ENCODE data around the gene ZFP36L1. TPM values are rescaled to one million over a fixed set of nuclear protein-coding genes. Genes with fewer than 3 reads are reported as not detected.

ZFP36L1 gene
- total and polyA plus RNA-seq, 8 donors, result 63.7 to 310 (median 175) TPM

DNA sequence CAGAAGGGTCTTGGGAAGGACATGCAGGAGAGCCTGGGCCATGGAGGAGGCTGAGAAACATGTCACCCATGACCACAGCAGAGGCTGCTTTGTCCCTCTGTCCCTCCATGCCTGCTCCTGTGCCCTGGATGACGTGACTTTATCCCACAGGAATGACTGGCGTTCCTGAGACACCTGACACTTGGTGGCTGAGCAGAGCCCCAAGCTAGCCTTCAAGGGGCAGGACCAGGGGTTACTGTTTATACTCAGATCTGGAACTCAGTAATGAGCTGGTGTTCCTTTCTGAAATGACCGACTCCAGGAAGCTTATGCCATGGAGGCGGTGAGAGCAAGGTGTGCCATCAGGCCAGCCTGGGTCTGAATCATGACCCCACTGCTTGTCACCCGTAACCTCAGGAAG lies 44.2 kb downstream of the ZFP36L1 start:
- ATAC-seq (no peak), DNase-seq (no peak), FAIRE-seq (no peak)
- no peaks in the 10 kb centered on the region for H3K9me3 ChIP-seq
- no peaks in the 10 kb centered on the region for H3K27me3 ChIP-seq
- 90 to 95% methylated on average over 5 of the region's 5 CpGs for WGBS, 2 donors
- TF ChIP-seq, protein P1, sequence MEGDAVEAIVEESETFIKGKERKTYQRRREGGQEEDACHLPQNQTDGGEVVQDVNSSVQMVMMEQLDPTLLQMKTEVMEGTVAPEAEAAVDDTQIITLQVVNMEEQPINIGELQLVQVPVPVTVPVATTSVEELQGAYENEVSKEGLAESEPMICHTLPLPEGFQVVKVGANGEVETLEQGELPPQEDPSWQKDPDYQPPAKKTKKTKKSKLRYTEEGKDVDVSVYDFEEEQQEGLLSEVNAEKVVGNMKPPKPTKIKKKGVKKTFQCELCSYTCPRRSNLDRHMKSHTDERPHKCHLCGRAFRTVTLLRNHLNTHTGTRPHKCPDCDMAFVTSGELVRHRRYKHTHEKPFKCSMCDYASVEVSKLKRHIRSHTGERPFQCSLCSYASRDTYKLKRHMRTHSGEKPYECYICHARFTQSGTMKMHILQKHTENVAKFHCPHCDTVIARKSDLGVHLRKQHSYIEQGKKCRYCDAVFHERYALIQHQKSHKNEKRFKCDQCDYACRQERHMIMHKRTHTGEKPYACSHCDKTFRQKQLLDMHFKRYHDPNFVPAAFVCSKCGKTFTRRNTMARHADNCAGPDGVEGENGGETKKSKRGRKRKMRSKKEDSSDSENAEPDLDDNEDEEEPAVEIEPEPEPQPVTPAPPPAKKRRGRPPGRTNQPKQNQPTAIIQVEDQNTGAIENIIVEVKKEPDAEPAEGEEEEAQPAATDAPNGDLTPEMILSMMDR (IDR thresholded peaks at IDR 0.05), result no peak
- intact Hi-C loops (cut with DNase I), result no loop called here
- no peak overlapping the region for H3K27ac ChIP-seq
- no peak overlapping the region for H3K4me3 ChIP-seq
- H3K36me3 ChIP-seq, result no peaks in the 10 kb centered on the region
- no peaks in the 10 kb centered on the region for H3K4me1 ChIP-seq

DNA sequence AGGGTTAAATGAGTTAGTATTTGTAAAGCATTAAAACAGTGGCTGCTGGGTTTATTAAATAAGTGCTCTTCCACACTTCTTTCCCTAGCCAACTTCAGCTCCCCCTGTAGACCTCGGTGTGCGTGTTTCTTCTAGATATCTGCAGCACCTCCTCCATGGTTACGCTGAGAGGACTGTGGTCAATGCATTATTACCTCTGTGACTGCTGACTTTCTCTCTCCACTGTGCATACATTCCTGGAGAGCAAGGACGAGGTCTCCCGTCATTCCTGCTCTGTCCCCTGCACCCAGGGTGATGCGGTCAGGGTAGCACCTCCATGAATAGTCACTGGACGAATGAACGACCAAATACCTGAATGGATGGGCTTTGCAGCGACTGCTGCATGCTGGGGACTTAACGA lies 44.6 kb downstream of the ZFP36L1 start:
- Histone ChIP-seq H3K27ac (no peak overlapping the region), H3K4me3 (no peak overlapping the region), H3K36me3 (no peaks in the 10 kb centered on the region), H3K4me1 (no peaks in the 10 kb centered on the region), H3K27me3 (no peaks in the 10 kb centered on the region), H3K9me3 (no peaks in the 10 kb centered on the region)
- FAIRE-seq (no peak), ATAC-seq (no peak), DNase-seq (no peak)
- 81 to 91% methylated on average over 10 of the region's 10 CpGs for WGBS, 2 donors
- TF ChIP-seq, protein P1 (IDR thresholded peaks at IDR 0.05), result no peak
- intact Hi-C loops (cut with DNase I), result no loop called here

DNA sequence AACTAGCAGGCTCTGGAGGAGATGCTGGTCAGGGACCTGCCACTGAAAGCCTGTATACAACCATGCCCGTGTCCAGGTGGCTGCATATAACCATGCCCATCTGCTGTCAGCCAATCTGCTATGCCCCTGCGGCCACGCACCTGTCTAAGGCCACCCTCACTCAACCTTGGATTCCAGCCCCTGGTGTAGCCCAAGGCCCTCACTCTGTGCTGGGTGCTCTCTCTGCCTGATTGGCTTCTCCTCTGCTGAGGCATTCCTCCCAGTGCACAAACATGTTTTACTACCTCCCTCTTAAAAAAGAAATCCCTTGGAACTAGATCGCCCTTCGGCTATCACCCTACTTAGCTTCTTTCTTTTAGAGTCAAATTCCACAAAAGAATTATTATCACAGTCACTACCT lies 45.5 kb downstream of the ZFP36L1 start:
- TF ChIP-seq, protein P1 (IDR thresholded peaks at IDR 0.05), result no peak
- no peaks in the 10 kb centered on the region for H3K36me3 ChIP-seq
- WGBS, 2 donors, result 92 to 95% methylated on average over 5 of the region's 5 CpGs
- ATAC-seq, result no peak
- no peaks in the 10 kb centered on the region for H3K4me1 ChIP-seq
- no peaks in the 10 kb centered on the region for H3K27me3 ChIP-seq
- intact Hi-C loops (cut with DNase I), result no loop called here
- DNase-seq, result no peak
- FAIRE-seq, result no peak
- no peak overlapping the region for H3K4me3 ChIP-seq
- H3K9me3 ChIP-seq, result no peaks in the 10 kb centered on the region
- H3K27ac ChIP-seq, result no peak overlapping the region

DNA sequence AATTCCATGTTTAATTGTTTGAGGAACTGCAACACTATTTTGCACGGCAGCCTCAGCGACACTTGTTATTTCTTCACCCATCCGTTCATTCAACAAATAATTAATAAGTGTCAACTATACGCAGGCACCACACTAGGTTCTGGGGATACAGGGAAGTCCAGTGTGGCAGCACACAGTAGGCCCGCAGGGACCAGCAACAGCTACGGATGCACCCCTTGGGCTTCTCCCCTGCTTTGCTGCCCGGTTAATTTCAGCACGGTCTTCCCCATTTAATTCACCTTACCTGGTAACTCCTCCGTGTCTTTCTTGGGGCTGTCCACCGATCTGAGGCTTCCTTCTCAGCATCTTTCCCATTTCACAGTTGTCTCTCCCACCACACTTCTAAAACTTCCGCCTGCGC lies 48.3 kb downstream of the ZFP36L1 start:
- DNase-seq, result no peak
- TF ChIP-seq, protein P1 (IDR thresholded peaks at IDR 0.05), result no peak
- Histone ChIP-seq H3K27ac (no peak overlapping the region), H3K4me1 (no peaks in the 10 kb centered on the region), H3K4me3 (no peak overlapping the region), H3K36me3 (no peaks in the 10 kb centered on the region), H3K9me3 (no peaks in the 10 kb centered on the region), H3K27me3 (no peaks in the 10 kb centered on the region)
- no peak for ATAC-seq
- intact Hi-C loops (cut with DNase I), result no loop called here
- WGBS, 2 donors, result 77 to 87% methylated on average over 12 of the region's 12 CpGs
- no peak for FAIRE-seq

DNA sequence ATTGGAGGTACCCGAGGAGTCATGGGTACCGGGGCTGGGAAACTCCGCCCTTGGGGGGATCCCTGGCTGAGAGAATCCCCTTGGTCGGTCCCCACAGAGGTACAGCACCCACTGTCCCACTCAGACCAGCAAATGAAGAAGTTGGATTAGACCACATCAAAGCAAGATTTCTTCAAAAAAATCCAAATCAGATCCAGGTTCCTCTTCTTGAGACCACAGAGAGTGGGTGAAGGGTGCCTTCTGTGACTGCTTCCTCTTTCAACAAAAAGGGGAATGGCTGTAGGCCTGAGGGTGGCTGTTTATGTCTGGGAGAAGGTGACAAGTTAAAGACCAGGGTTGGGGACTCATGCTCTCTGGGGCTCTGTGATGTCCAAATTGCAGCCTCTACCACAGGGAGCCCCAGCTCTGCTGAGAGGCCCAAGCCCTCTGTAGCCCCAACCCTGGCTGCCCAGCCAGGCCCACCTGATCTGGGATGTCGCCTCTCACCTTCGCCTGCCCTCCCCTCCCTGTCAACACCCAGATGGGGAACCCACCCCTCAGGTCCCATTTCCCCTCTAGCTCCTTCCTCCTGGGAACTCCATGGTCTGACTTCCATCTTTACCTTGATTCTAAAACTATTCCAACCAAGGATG lies 50.9 kb downstream of the ZFP36L1 start:
- FAIRE-seq, result no peak
- H3K4me3 ChIP-seq, result no peak overlapping the region
- no peaks in the 10 kb centered on the region for H3K9me3 ChIP-seq
- TF ChIP-seq, protein P1 (IDR thresholded peaks at IDR 0.05), result no peak
- peak in 1 of 6 donors; percentile 32 for DNase-seq
- H3K4me1 ChIP-seq, result no peaks in the 10 kb centered on the region
- intact Hi-C loops (cut with DNase I), result no loop called here
- peak in 2 of 4 donors; percentile 65 to 80 for ATAC-seq
- 90 to 95% methylated on average over 6 of the region's 6 CpGs for WGBS, 2 donors
- H3K36me3 ChIP-seq, result no peaks in the 10 kb centered on the region
- no peak overlapping the region for H3K27ac ChIP-seq
- H3K27me3 ChIP-seq, result no peaks in the 10 kb centered on the region
